ENCODE measurements around the gene OCIAD1.

DNA sequence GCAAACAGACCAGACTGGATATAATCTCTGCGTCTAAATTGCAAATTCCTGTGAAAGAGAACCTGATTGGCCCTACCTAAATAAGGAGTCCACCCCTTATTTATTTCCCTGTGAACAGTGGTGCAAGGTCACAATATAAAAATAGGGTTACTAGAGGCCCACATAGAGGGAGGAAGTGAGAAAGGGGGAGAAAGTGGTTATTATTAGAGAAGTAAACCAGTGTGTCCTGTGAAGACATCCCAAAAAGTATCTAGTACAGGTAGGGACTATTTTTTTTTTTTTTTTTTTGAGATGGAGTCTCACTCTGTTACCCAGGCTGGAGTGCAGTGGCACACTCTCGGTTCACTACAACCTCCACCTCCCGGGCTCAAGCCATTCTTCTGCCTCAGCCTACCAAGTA lies 35.8 kb upstream of the OCIAD1 start:
- TF ChIP-seq, protein P1, sequence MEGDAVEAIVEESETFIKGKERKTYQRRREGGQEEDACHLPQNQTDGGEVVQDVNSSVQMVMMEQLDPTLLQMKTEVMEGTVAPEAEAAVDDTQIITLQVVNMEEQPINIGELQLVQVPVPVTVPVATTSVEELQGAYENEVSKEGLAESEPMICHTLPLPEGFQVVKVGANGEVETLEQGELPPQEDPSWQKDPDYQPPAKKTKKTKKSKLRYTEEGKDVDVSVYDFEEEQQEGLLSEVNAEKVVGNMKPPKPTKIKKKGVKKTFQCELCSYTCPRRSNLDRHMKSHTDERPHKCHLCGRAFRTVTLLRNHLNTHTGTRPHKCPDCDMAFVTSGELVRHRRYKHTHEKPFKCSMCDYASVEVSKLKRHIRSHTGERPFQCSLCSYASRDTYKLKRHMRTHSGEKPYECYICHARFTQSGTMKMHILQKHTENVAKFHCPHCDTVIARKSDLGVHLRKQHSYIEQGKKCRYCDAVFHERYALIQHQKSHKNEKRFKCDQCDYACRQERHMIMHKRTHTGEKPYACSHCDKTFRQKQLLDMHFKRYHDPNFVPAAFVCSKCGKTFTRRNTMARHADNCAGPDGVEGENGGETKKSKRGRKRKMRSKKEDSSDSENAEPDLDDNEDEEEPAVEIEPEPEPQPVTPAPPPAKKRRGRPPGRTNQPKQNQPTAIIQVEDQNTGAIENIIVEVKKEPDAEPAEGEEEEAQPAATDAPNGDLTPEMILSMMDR (IDR thresholded peaks at IDR 0.05): no peak
- TF ChIP-seq POLR2A (IDR thresholded peaks at IDR 0.05): no peak
- no peak for TF ChIP-seq POLR2AphosphoS5 (IDR thresholded peaks at IDR 0.05)

All from breast epithelium (tissue), 3 donors.